B cell (primary cell): ENCODE data around the gene PDE6B. TPM values are rescaled to one million over a fixed set of nuclear protein-coding genes. Genes with fewer than 3 reads are reported as not detected.

ENCODE experiments used
- ATAC-seq: fragments of 200-7000 bp; cut with Tn5 transposase; one replicate; pipeline ENCODE4 v1.10.0; 2021; ENCODE audit warnings: low read depth, mild to moderate bottlenecking, moderate number of reproducible peaks, moderate library complexity
- CTCF ChIA-PET: fragments of 350-600 bp; sonication (Branson Sonifier 250); formaldehyde crosslinking; loops from one replicate; lab custom pipeline; 2021; ENCODE audit warnings: antibody characterized with exemption, inconsistent platforms; lab: Charles Lee
- POLR2A ChIA-PET: fragments of 350-600 bp; sonication (Branson Sonifier 250); formaldehyde crosslinking; loops from one replicate; lab custom pipeline; 2021; ENCODE audit warnings: antibody characterized with exemption; lab: Charles Lee
- DNase-seq: peaks from one replicate; pipeline ENCODE4 v3.0.0; 2013
- H2AFZ ChIP-seq: 2 replicates; pipeline ENCODE4 v1.6.1; 2012; ENCODE audit warnings: mild to moderate bottlenecking, low read depth, low read length; ENCODE audit not compliant: insufficient read depth, poor library complexity, severe bottlenecking
- H3K27ac ChIP-seq, 2 donors: 1 replicate in 1 of 2; 2 replicates in 1 of 2; pipeline ENCODE4 v1.5.1; 2012 to 2013; ENCODE audit warnings: low read length in 2 of 2, mild to moderate bottlenecking in 2 of 2, moderate library complexity in 1 of 2
- H3K27me3 ChIP-seq, 4 experiments: fragments of 200-600 bp in 1 of 4; sonication (generic) in 1 of 4; replicated peaks in 1 of 4; 1 replicate in 2 of 4; 2 replicates in 2 of 4; pipeline versions ENCODE4 v1.6.1 to v1.7.0; 2013 to 2016; ENCODE audit warnings: low read length in 3 of 4, mild to moderate bottlenecking in 2 of 4, mixed read lengths in 1 of 4, moderate library complexity in 1 of 4; ENCODE audit not compliant: insufficient read depth in 4 of 4, control insufficient read depth in 3 of 4; ENCODE audit errors: control extremely low read depth in 1 of 4
- H3K36me3 ChIP-seq, 2 experiments: replicated peaks in 1 of 2; 1 replicate in 1 of 2; 2 replicates in 1 of 2; pipeline versions ENCODE4 v1.6.1 to v1.7.1; 2013; ENCODE audit warnings: low read length in 1 of 2; ENCODE audit not compliant: insufficient read depth in 2 of 2, control insufficient read depth in 1 of 2; ENCODE audit errors: control extremely low read depth in 1 of 2, extremely low read depth in 1 of 2
- H3K4me1 ChIP-seq, 2 donors: fragments of 200-600 bp in 1 of 2; sonication (generic) in 1 of 2; 1 replicate in 1 of 2; 2 replicates in 1 of 2; pipeline versions ENCODE4 v1.5.1 to v1.6.1; 2013 to 2017; ENCODE audit warnings: low read length in 2 of 2; ENCODE audit not compliant: control insufficient read depth in 2 of 2, insufficient read depth in 2 of 2
- H3K4me2 ChIP-seq: replicated peaks from 2 replicates; pipeline ENCODE3; 2012; ENCODE audit warnings: mild to moderate bottlenecking, low read depth, low read length; ENCODE audit not compliant: poor library complexity, severe bottlenecking
- H3K4me3 ChIP-seq, 5 experiments: fragments of 200-600 bp in 1 of 5; sonication (generic) in 1 of 5; 1 replicate in 3 of 5; 2 replicates in 2 of 5; pipeline versions ENCODE4 v1.5.1 to v1.7.0; 2011 to 2016; ENCODE audit warnings: low read length in 4 of 5, mild to moderate bottlenecking in 4 of 5, low read depth in 2 of 5, control low read depth in 1 of 5, moderate library complexity in 1 of 5; ENCODE audit not compliant: insufficient read depth in 1 of 5; ENCODE audit errors: control extremely low read depth in 1 of 5, extremely low read depth in 1 of 5
- H3K79me2 ChIP-seq: fragments of 200-600 bp; sonication (generic); one replicate; pipeline ENCODE4 v1.6.0; 2016; ENCODE audit warnings: low read length; ENCODE audit not compliant: control insufficient read depth, insufficient read depth
- H3K9ac ChIP-seq: fragments of 200-600 bp; sonication (generic); 2 replicates; pipeline ENCODE4 v1.6.1; 2017; ENCODE audit warnings: mild to moderate bottlenecking, low read length, moderate library complexity
- H3K9me3 ChIP-seq, 3 donors: one replicate each; pipeline versions ENCODE4 v1.6.1 to v1.7.1; 2013; ENCODE audit warnings: low read length in 2 of 3; ENCODE audit not compliant: control insufficient read depth in 2 of 3, insufficient read depth in 1 of 3; ENCODE audit errors: control extremely low read depth in 1 of 3
- H4K20me1 ChIP-seq: 2 replicates; pipeline ENCODE4 v1.6.0; 2012; ENCODE audit warnings: mild to moderate bottlenecking, low read length; ENCODE audit not compliant: insufficient read depth, control insufficient read depth, poor library complexity, severe bottlenecking
- H3K27ac Mint-ChIP-seq: one replicate; pipeline ENCODE4 v1.8.0; 2021; ENCODE audit warnings: mixed read lengths
- H3K27me3 Mint-ChIP-seq: one replicate; pipeline ENCODE4 v1.8.0; 2021; ENCODE audit warnings: mixed read lengths
- H3K4me1 Mint-ChIP-seq: one replicate; pipeline ENCODE4 v1.8.0; 2021; ENCODE audit warnings: mixed read lengths
- H3K4me3 Mint-ChIP-seq: one replicate; pipeline ENCODE4 v1.8.0; 2021; ENCODE audit warnings: mixed read lengths
- H3K9me3 Mint-ChIP-seq: one replicate; pipeline ENCODE4 v1.8.0; 2022; ENCODE audit warnings: mixed read lengths; ENCODE audit not compliant: insufficient read depth
- EZH2 ChIP-seq: IDR thresholded peaks from 2 replicates; pipeline ENCODE4 v1.6.1; 2012; ENCODE audit warnings: borderline replicate concordance, low read depth, mild to moderate bottlenecking, moderate library complexity, low read length; ENCODE audit not compliant: insufficient read depth, poor library complexity, severe bottlenecking
- WGBS: methylation state at CpG from one replicate; pipeline ENCODE4 v1.1.5; 2013; ENCODE audit warnings: missing lambda C conversion rate; ENCODE audit not compliant: insufficient coverage; 5-methylcytosine and 5-hydroxymethylcytosine counted together
- intact Hi-C: fragments of 100-400 bp; cut with micrococcal nuclease; formaldehyde crosslinking; loops from one replicate; pipeline ENCODE4 v1.10.0; 2022
- polyA plus RNA-seq: library from polyadenylated mRNA; depleted of rRNA; stranded (reverse); fragments of >200 nt; gene quantifications from 2 replicates; pipeline ENCODE4 v1.2.3, GENCODE V29; 2012
- total RNA-seq, 2 donors: library from RNA; stranded (reverse); fragments of 120-200 nt in 1 of 2; gene quantifications; 1 replicate in 1 of 2; 2 replicates in 1 of 2; pipeline versions ENCODE4 v1.2.3 to v1.2.4, GENCODE V29; 2013 to 2022
- TF ChIP-seq, protein P1 (sequence below): fragments of 200-600 bp; IDR thresholded peaks from one replicate; pipeline ENCODE4 v1.8.0; 2022; ENCODE audit warnings: antibody characterized with exemption, mild to moderate bottlenecking

Gene PDE6B
- total and polyA plus RNA-seq, 2 donors (not counting 1 experiment from before 2014, with no cell fraction given), result 20.0 to 25.2 TPM

DNA sequence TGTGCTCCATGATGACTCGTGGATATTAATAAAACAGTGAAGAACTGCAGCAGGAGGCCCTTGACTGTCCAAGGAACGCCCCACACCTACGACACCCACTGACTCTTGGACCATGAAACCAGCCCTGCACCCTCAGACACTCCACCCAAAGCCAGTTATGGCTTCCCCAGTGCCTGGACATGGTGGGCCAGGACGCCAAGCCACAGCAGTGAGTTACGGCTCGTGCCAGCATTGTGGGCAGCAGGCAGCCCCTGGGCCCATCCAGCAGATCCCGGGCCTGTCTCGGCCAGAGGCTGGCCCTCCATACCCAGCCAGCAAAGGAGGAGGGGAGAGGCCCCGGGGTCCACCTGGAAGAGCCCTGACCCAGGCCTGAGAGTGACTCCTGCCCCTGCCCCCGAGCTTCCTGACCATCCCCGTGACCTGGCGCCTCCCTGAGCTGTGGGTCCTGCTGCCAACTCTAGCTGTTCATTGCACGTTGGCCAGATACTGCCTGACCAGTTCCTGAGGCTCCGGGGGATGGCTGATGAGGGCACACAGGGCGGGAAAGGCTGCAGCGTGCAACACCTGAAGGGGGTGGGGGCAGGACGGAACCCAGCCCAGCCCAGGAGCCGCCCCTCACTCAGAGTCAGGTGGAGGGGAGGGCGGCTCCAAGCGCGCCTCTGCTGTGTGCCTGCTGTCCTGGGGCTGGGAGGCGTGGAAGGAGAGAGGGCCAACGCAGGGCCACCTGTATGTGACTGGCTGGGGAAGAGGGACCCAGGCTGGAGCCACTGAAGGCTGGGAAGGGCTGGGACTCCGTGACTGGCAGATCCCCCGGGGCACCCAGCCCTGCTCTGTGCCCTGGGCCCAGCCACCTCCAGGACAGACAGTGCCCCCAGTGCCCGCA is 62.8 kb downstream of the PDE6B start:
- H3K9me3 Mint-ChIP-seq, result no peaks in the 10 kb centered on the region
- DNase-seq (peak; percentile 13), ATAC-seq (no peak)
- Histone ChIP-seq H3K79me2 (no peaks in the 10 kb centered on the region), H3K27ac (peak overlapping the region in 1 of 2 donors; percentile 33), H3K4me3 (peak overlapping the region in 4 of 5 experiments; percentile 26 to 56 (median 46)), H4K20me1 (no peaks in the 10 kb centered on the region), H2AFZ (peak overlapping the region; percentile 73), H3K4me1 (peaks cover 12 to 20% of the 10 kb centered on the region in 2 donors), H3K4me2 (peak overlapping the region; percentile 83), H3K36me3 (no peaks in the 10 kb centered on the region), H3K9ac (peak overlapping the region; percentile 49), H3K27me3 (peaks cover 0 to 23% (median 2%) of the 10 kb centered on the region in 4 experiments), H3K9me3 (peaks cover 0 to 3% (median 0%) of the 10 kb centered on the region in 3 donors)
- peaks cover 6% of the 10 kb centered on the region for H3K4me1 Mint-ChIP-seq
- intact Hi-C loops, result no loop called here
- H3K27me3 Mint-ChIP-seq, result peaks cover 13% of the 10 kb centered on the region
- whole genome bisulfite sequencing, result 85% methylated on average over 26 of the region's 26 CpGs
- ChIA-PET POLR2A (interaction anchor here (1.4 kb wide), 1 partner anchor 10 kb away, joined by 6 read pairs; no protein-coding TSS in a partner anchor), CTCF (no interaction called here)
- H3K4me3 Mint-ChIP-seq, result peak overlapping the region; percentile 54
- TF ChIP-seq EZH2, result no peak
- TF ChIP-seq, protein P1, sequence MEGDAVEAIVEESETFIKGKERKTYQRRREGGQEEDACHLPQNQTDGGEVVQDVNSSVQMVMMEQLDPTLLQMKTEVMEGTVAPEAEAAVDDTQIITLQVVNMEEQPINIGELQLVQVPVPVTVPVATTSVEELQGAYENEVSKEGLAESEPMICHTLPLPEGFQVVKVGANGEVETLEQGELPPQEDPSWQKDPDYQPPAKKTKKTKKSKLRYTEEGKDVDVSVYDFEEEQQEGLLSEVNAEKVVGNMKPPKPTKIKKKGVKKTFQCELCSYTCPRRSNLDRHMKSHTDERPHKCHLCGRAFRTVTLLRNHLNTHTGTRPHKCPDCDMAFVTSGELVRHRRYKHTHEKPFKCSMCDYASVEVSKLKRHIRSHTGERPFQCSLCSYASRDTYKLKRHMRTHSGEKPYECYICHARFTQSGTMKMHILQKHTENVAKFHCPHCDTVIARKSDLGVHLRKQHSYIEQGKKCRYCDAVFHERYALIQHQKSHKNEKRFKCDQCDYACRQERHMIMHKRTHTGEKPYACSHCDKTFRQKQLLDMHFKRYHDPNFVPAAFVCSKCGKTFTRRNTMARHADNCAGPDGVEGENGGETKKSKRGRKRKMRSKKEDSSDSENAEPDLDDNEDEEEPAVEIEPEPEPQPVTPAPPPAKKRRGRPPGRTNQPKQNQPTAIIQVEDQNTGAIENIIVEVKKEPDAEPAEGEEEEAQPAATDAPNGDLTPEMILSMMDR, result no peak
- H3K27ac Mint-ChIP-seq, result no peak overlapping the region
